GM21825 (cell line): ENCODE data around the gene PLA2G2E.
A peak's percentile ranks its signal among the peaks of the same experiment; 100 is the strongest.
"Not testable (repeated sequence)": the region's sequence is repeated elsewhere in the genome, so short reads cannot be mapped to it uniquely, and the experiment has no call there.

Source experiments
- ATAC-seq: cut with Tn5 transposase; IDR thresholded peaks from one replicate; pipeline ENCODE4 v1.9.1; 2021; ENCODE audit warnings: mild to moderate bottlenecking, moderate library complexity; ENCODE audit not compliant: unreplicated experiment

Gene PLA2G2E

GRCh38 chr1:19888112-19888511 lies 35.3 kb downstream of the PLA2G2E start:
- ATAC-seq, result no peak

GRCh38 chr1:19885821-19886220 lies 37.6 kb downstream of the PLA2G2E start:
- no peak for ATAC-seq

- ATAC-seq, result no peak
These were observed 39.1 kb downstream of the PLA2G2E start for GRCh38 chr1:19884312-19884711.

- ATAC-seq, result peak; percentile 85
These were observed 41.0 kb downstream of the PLA2G2E start, which contains the start of gene OTUD3 for GRCh38 chr1:19882111-19883071. Gene OTUD3 (plus strand): TSS chr1:19882395. CDS start chr1:19882514, 119 bp downstream.

GRCh38 chr1:19880841-19881240 lies 42.6 kb downstream of the PLA2G2E start:
- not testable (repeated sequence) for ATAC-seq

GRCh38 chr1:19879661-19880060 lies 43.8 kb downstream of the PLA2G2E start:
- ATAC-seq, result no peak

GRCh38 chr1:19879227-19879626 lies 44.2 kb downstream of the PLA2G2E start:
- no peak for ATAC-seq

GRCh38 chr1:19878637-19878985 lies 44.8 kb downstream of the PLA2G2E start:
- no peak for ATAC-seq

GRCh38 chr1:19877821-19878636 lies 45.4 kb downstream of the PLA2G2E start:
- ATAC-seq, result no peak

- ATAC-seq, result no peak
These were observed 46.2 kb downstream of the PLA2G2E start for GRCh38 chr1:19877181-19877750.

- ATAC-seq, result no peak
These were observed 51.2 kb downstream of the PLA2G2E start for GRCh38 chr1:19872190-19872589.
